HepG2 (cell line): ENCODE results near the gene GLIPR1. TPM values are rescaled to one million over a fixed set of nuclear protein-coding genes. Genes with fewer than 3 reads are reported as not detected.

Experiments used
- KAT2B ChIP-seq: fragments of 150-350 bp; IDR thresholded peaks from 2 replicates; pipeline ENCODE4 v1.6.1; 2014; ENCODE audit warnings: low read depth, low read length, borderline replicate concordance
- MXI1 ChIP-seq: IDR thresholded peaks from 3 replicates; pipeline ENCODE4 v1.6.1; 2012; ENCODE audit warnings: low read depth, low read length, inconsistent platforms, borderline replicate concordance
- NFYB ChIP-seq: sonication (generic); formaldehyde crosslinking; IDR thresholded peaks from 2 replicates; pipeline ENCODE4 v1.4.0; 2020; ENCODE audit warnings: missing genetic modification reagents
- REL ChIP-seq: sonication (generic); formaldehyde crosslinking; conservative IDR thresholded peaks from 2 replicates; pipeline ENCODE4 v1.8.0; 2022; ENCODE audit warnings: mild to moderate bottlenecking, missing genetic modification reagents, moderate library complexity
- SNAI1 ChIP-seq: sonication (generic); formaldehyde crosslinking; IDR thresholded peaks from 2 replicates; pipeline ENCODE4 v1.5.0; 2020; ENCODE audit warnings: mild to moderate bottlenecking, missing genetic modification reagents, borderline replicate concordance
- ZFYVE20 ChIP-seq: sonication (generic); formaldehyde crosslinking; IDR thresholded peaks from 2 replicates; pipeline ENCODE4 v1.8.0; 2023; ENCODE audit warnings: low read depth, mild to moderate bottlenecking, moderate library complexity, missing genetic modification reagents, borderline replicate concordance
- ZSCAN31 ChIP-seq: sonication (generic); formaldehyde crosslinking; IDR thresholded peaks from 2 replicates; pipeline ENCODE4 v1.5.0; 2020; ENCODE audit warnings: low read depth, mild to moderate bottlenecking, missing genetic modification reagents
- polyA plus RNA-seq, 8 experiments: library from polyadenylated mRNA; depleted of rRNA in 3 of 8; stranded (reverse) in 7 of 8; unstranded in 1 of 8; fragments of >200 nt; fragmentation: Illumina TruSeq in 4 of 8; extraction: Trizol in 4 of 8; gene quantifications; 2 replicates each; pipeline versions ENCODE4 v1.2.1 to v1.2.3, GENCODE V29; 2011 to 2016; ENCODE audit warnings: low read depth in 4 of 8, missing spikeins in 1 of 8, mixed read lengths in 1 of 8; ENCODE audit not compliant: insufficient read depth in 1 of 8
- total RNA-seq, 5 experiments: library from RNA; depleted of rRNA; stranded (reverse); fragments of >200 nt; fragmentation: Illumina TruSeq; extraction: Trizol; gene quantifications; 2 replicates each; pipeline ENCODE4 v1.2.3, GENCODE V29; 2016; ENCODE audit warnings: low read depth in 1 of 5
- TF ChIP-seq, protein P1 (sequence below): sonication (generic); formaldehyde crosslinking; conservative IDR thresholded peaks from 2 replicates; pipeline ENCODE4 v1.4.0; 2020; ENCODE audit warnings: missing genetic modification reagents
- TF ChIP-seq, protein P2 (sequence below): sonication (generic); formaldehyde crosslinking; conservative IDR thresholded peaks from 2 replicates; pipeline ENCODE4 v1.8.0; 2022; ENCODE audit warnings: mild to moderate bottlenecking, moderate library complexity, missing genetic modification reagents
- TF ChIP-seq, protein P3 (sequence below): sonication (generic); formaldehyde crosslinking; IDR thresholded peaks from 2 replicates; pipeline ENCODE4 v1.8.0; 2023; ENCODE audit warnings: mild to moderate bottlenecking, missing genetic modification reagents
- TF ChIP-seq, protein P4 (sequence below): IDR thresholded peaks from 2 replicates; pipeline ENCODE4 v1.6.1; 2012; ENCODE audit warnings: low read depth, low read length, improper control_type of control experiment
- TF ChIP-seq, protein P5 (sequence below): sonication (generic); formaldehyde crosslinking; IDR thresholded peaks from 2 replicates; pipeline ENCODE4 v1.5.1; 2020; ENCODE audit warnings: mild to moderate bottlenecking, missing genetic modification reagents, moderate library complexity
- TF ChIP-seq, protein P6 (sequence below): sonication (generic); formaldehyde crosslinking; IDR thresholded peaks from 2 replicates; pipeline ENCODE4 v1.5.0; 2020; ENCODE audit warnings: missing genetic modification reagents, mild to moderate bottlenecking, borderline replicate concordance
- TF ChIP-seq, protein P7 (sequence below): sonication (generic); formaldehyde crosslinking; IDR thresholded peaks from 2 replicates; pipeline ENCODE4 v1.4.0; 2020; ENCODE audit warnings: missing genetic modification reagents, borderline replicate concordance

GLIPR1 gene
- total and polyA plus RNA-seq, 2 of the 13 experiments (the other 11 are each of a cell fraction or from before 2014, with no cell fraction given), result 1.9 to 5.0 TPM

DNA sequence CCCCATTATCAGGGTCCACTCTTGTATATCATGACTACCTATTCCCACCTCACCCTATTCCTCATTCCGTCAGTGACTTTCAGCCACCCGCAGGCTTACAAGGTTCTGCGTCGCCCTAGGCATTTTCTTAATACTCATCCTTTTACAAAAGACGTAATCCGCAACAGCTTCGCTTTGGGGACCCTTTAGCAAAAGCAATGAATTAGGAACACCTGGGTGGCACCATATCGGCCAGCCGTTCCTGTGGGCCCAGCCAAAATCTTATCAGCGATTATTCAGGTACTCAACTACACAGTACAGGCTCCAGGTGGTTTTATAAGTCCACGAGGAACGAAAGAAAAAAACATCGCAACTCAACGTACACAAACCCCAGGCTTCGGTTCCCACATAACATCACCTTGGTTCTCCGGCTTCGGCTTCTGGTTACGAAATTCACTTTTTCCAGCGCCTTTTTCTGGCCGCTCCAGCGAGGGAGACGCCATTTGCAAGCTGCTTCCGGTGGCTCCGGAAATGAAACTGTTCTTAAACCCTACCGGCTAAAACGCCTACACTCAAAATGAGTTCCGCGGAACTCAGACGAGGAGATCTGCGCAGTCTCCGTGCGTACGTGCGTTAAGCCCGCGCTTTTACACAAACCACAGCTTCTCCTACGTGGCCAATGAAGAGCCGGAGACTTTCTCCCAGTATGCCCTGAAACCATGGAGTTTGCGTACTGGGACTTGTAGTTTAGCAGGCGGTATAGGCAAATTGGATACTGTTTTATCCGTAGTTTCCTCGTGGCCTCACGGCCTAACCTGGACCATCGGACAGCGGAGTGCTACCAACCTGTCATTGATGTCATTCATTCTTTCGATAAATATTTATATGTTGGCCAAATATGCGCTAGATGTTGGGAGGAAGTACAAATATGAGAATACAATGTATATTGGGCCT lies 30.8 kb downstream of the GLIPR1 start, which contains the start of gene KRR1 (continued):
- TF ChIP-seq, protein P1, sequence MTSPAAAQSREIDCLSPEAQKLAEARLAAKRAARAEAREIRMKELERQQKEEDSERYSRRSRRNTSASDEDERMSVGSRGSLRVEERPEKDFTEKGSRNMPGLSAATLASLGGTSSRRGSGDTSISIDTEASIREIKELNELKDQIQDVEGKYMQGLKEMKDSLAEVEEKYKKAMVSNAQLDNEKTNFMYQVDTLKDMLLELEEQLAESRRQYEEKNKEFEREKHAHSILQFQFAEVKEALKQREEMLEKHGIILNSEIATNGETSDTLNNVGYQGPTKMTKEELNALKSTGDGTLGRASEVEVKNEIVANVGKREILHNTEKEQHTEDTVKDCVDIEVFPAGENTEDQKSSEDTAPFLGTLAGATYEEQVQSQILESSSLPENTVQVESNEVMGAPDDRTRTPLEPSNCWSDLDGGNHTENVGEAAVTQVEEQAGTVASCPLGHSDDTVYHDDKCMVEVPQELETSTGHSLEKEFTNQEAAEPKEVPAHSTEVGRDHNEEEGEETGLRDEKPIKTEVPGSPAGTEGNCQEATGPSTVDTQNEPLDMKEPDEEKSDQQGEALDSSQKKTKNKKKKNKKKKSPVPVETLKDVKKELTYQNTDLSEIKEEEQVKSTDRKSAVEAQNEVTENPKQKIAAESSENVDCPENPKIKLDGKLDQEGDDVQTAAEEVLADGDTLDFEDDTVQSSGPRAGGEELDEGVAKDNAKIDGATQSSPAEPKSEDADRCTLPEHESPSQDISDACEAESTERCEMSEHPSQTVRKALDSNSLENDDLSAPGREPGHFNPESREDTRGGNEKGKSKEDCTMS (CRISPR knock-in tag), result peak; percentile 44; the same call in 1 of the 2 replicates
- TF ChIP-seq, protein P2, sequence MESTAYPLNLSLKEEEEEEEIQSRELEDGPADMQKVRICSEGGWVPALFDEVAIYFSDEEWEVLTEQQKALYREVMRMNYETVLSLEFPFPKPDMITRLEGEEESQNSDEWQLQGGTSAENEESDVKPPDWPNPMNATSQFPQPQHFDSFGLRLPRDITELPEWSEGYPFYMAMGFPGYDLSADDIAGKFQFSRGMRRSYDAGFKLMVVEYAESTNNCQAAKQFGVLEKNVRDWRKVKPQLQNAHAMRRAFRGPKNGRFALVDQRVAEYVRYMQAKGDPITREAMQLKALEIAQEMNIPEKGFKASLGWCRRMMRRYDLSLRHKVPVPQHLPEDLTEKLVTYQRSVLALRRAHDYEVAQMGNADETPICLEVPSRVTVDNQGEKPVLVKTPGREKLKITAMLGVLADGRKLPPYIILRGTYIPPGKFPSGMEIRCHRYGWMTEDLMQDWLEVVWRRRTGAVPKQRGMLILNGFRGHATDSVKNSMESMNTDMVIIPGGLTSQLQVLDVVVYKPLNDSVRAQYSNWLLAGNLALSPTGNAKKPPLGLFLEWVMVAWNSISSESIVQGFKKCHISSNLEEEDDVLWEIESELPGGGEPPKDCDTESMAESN, result peak; percentile 80; the same call in 1 of the 2 replicates
- TF ChIP-seq, protein P3, sequence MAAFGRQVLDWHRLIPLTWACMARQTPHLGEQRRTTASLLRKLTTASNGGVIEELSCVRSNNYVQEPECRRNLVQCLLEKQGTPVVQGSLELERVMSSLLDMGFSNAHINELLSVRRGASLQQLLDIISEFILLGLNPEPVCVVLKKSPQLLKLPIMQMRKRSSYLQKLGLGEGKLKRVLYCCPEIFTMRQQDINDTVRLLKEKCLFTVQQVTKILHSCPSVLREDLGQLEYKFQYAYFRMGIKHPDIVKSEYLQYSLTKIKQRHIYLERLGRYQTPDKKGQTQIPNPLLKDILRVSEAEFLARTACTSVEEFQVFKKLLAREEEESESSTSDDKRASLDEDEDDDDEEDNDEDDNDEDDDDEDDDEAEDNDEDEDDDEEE (CRISPR knock-in tag), result no peak
- TF ChIP-seq, protein P4, sequence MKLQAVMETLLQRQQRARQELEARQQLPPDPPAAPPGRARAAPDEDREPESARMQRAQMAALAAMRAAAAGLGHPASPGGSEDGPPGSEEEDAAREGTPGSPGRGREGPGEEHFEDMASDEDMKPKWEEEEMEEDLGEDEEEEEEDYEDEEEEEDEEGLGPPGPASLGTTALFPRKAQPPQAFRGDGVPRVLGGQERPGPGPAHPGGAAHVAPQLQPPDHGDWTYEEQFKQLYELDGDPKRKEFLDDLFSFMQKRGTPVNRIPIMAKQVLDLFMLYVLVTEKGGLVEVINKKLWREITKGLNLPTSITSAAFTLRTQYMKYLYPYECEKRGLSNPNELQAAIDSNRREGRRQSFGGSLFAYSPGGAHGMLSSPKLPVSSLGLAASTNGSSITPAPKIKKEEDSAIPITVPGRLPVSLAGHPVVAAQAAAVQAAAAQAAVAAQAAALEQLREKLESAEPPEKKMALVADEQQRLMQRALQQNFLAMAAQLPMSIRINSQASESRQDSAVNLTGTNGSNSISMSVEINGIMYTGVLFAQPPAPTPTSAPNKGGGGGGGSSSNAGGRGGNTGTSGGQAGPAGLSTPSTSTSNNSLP, result peak; percentile 73
- TF ChIP-seq MXI1 (peak; percentile 47; the same call in 1 of the 3 replicates), NFYB (peak; percentile 93), KAT2B (no peak), ZFYVE20 (CRISPR knock-in tag) (no peak), ZSCAN31 (CRISPR knock-in tag) (peak; percentile 50; the same call in 1 of the 2 replicates), SNAI1 (CRISPR knock-in tag) (no peak), REL (CRISPR knock-in tag) (no peak; the same call in 1 of the 2 replicates)
- TF ChIP-seq, protein P5, sequence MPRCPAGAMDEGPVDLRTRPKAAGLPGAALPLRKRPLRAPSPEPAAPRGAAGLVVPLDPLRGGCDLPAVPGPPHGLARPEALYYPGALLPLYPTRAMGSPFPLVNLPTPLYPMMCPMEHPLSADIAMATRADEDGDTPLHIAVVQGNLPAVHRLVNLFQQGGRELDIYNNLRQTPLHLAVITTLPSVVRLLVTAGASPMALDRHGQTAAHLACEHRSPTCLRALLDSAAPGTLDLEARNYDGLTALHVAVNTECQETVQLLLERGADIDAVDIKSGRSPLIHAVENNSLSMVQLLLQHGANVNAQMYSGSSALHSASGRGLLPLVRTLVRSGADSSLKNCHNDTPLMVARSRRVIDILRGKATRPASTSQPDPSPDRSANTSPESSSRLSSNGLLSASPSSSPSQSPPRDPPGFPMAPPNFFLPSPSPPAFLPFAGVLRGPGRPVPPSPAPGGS, result peak; percentile 58; the same call in 1 of the 2 replicates
- TF ChIP-seq, protein P6, sequence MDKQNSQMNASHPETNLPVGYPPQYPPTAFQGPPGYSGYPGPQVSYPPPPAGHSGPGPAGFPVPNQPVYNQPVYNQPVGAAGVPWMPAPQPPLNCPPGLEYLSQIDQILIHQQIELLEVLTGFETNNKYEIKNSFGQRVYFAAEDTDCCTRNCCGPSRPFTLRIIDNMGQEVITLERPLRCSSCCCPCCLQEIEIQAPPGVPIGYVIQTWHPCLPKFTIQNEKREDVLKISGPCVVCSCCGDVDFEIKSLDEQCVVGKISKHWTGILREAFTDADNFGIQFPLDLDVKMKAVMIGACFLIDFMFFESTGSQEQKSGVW, result peak; percentile 26; the same call in 1 of the 2 replicates
- TF ChIP-seq, protein P7, sequence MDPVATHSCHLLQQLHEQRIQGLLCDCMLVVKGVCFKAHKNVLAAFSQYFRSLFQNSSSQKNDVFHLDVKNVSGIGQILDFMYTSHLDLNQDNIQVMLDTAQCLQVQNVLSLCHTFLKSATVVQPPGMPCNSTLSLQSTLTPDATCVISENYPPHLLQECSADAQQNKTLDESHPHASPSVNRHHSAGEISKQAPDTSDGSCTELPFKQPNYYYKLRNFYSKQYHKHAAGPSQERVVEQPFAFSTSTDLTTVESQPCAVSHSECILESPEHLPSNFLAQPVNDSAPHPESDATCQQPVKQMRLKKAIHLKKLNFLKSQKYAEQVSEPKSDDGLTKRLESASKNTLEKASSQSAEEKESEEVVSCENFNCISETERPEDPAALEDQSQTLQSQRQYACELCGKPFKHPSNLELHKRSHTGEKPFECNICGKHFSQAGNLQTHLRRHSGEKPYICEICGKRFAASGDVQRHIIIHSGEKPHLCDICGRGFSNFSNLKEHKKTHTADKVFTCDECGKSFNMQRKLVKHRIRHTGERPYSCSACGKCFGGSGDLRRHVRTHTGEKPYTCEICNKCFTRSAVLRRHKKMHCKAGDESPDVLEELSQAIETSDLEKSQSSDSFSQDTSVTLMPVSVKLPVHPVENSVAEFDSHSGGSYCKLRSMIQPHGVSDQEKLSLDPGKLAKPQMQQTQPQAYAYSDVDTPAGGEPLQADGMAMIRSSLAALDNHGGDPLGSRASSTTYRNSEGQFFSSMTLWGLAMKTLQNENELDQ (CRISPR knock-in tag), result no peak
